HCT116 (cell line): ENCODE data around the gene PRR12. TPM values are rescaled to one million over a fixed set of nuclear protein-coding genes. Genes with fewer than 3 reads are reported as not detected.

Source experiments
- ATAC-seq: fragments of 200-7000 bp; cut with Tn5 transposase; 2 replicates; pipeline ENCODE4 v1.9.1; 2020; ENCODE audit warnings: mild to moderate bottlenecking, moderate library complexity
- BruUV-seq: library from RNA; stranded (reverse); fragments of 400-500 nt; replicated peaks from 2 replicates; lab custom pipeline; 2021; lab: Mats Ljungman, UMichigan
- CTCF ChIA-PET: fragments of 300-600 bp; sonication (Branson Sonifier 250); formaldehyde crosslinking; loops from one replicate; lab custom pipeline; 2021; ENCODE audit warnings: antibody characterized with exemption; lab: Charles Lee
- POLR2A ChIA-PET: fragments of 300-600, 350-600 bp; sonication (Branson Sonifier 250); formaldehyde crosslinking; loops from one replicate; lab custom pipeline; 2021; ENCODE audit warnings: antibody characterized with exemption; lab: Charles Lee
- RAD21 ChIA-PET, 2 experiments: fragments of 300-600 bp; sonication (Branson Sonifier 250); formaldehyde crosslinking; loops; one replicate each; lab custom pipeline; 2023; ENCODE audit warnings: low total read pairs in 2 of 2; ENCODE audit not compliant: uncharacterized antibody in 2 of 2, unreplicated experiment in 2 of 2, low non-redundant PET in 1 of 2; lab: Charles Lee
- DNase-seq: peaks from one replicate; pipeline ENCODE4 v3.0.0-alpha.2; 2010; ENCODE audit warnings: low read depth, low spot score
- H2AFZ ChIP-seq: fragments of 200-600 bp; shearing (Covaris generic), sonication (generic); 2 replicates; pipeline ENCODE4 v1.6.1; 2017; ENCODE audit warnings: low read depth, mixed run types, mixed read lengths, antibody characterized with exemption, low read length; ENCODE audit not compliant: poor library complexity, severe bottlenecking
- H3K27ac ChIP-seq: 2 replicates; pipeline ENCODE4 v1.5.1; 2012; ENCODE audit warnings: low read depth, low read length
- H3K27me3 ChIP-seq: fragments of 200-600 bp; sonication (generic); 2 replicates; pipeline ENCODE4 v1.6.1; 2016; ENCODE audit warnings: mixed run types, low read length, mixed read lengths; ENCODE audit not compliant: insufficient read depth
- H3K36me3 ChIP-seq, 2 experiments: fragments of 200-500 bp in 1 of 2; fragments of 200-600 bp in 1 of 2; sonication (Bioruptor generic) in 1 of 2; sonication (generic) in 1 of 2; 2 replicates each; pipeline versions ENCODE4 v1.5.1 to v1.6.1; 2014 to 2016; ENCODE audit warnings: low read length in 2 of 2, inconsistent platforms in 1 of 2, mixed read lengths in 1 of 2, mixed run types in 1 of 2; ENCODE audit not compliant: insufficient read depth in 2 of 2, control insufficient read depth in 1 of 2
- H3K4me1 ChIP-seq, 2 experiments: fragments of 200-600 bp in 1 of 2; sonication (generic) in 1 of 2; 2 replicates each; pipeline versions ENCODE4 v1.5.1 to v1.6.1; 2012 to 2017; ENCODE audit warnings: low read length in 2 of 2, inconsistent platforms in 1 of 2, mild to moderate bottlenecking in 1 of 2, mixed read lengths in 1 of 2, mixed run types in 1 of 2, moderate library complexity in 1 of 2; ENCODE audit not compliant: insufficient read depth in 2 of 2, control insufficient read depth in 1 of 2
- H3K4me2 ChIP-seq: fragments of 200-600 bp; sonication (generic); 2 replicates; pipeline ENCODE4 v1.6.1; 2017; ENCODE audit warnings: mixed run types, low read length, mixed read lengths
- H3K4me3 ChIP-seq, 2 experiments: fragments of 200-600 bp in 1 of 2; sonication (generic) in 1 of 2; replicated peaks in 1 of 2; 2 replicates each; pipeline ENCODE4 v1.5.1; 2011 to 2016; ENCODE audit warnings: low read length in 2 of 2, control low read depth in 1 of 2, low read depth in 1 of 2, mild to moderate bottlenecking in 1 of 2, mixed read lengths in 1 of 2, mixed run types in 1 of 2
- H3K79me2 ChIP-seq: fragments of 200-600 bp; sonication (generic); 2 replicates; pipeline ENCODE4 v1.6.1; 2017; ENCODE audit warnings: mild to moderate bottlenecking, mixed run types, low read length, moderate library complexity, mixed read lengths; ENCODE audit not compliant: insufficient read depth
- H3K9ac ChIP-seq: fragments of 200-600 bp; sonication (generic); 2 replicates; pipeline ENCODE4 v1.6.1; 2016; ENCODE audit warnings: low read length, mixed read lengths
- H3K9me2 ChIP-seq: fragments of 200-600 bp; sonication (generic), shearing (Covaris generic); 2 replicates; pipeline ENCODE4 v1.6.1; 2017; ENCODE audit warnings: mixed run types, mild to moderate bottlenecking, moderate library complexity; ENCODE audit not compliant: insufficient read depth
- H3K9me3 ChIP-seq, 2 experiments: fragments of 200-500 bp in 1 of 2; fragments of 200-600 bp in 1 of 2; sonication (Bioruptor generic) in 1 of 2; sonication (generic) in 1 of 2; 2 replicates each; pipeline ENCODE4 v1.6.1; 2014 to 2017; ENCODE audit warnings: low read length in 2 of 2, mixed read lengths in 2 of 2, inconsistent platforms in 1 of 2, low read depth in 1 of 2, mild to moderate bottlenecking in 1 of 2, mixed run types in 1 of 2, moderate library complexity in 1 of 2; ENCODE audit not compliant: control insufficient read depth in 1 of 2, insufficient read depth in 1 of 2
- H4K20me1 ChIP-seq: fragments of 200-600 bp; sonication (generic), shearing (Covaris generic); 2 replicates; pipeline ENCODE4 v1.6.1; 2017; ENCODE audit warnings: mixed run types, mild to moderate bottlenecking, moderate library complexity; ENCODE audit not compliant: insufficient read depth
- CBX3 ChIP-seq: IDR thresholded peaks from 2 replicates; pipeline ENCODE4 v1.6.1; 2012; ENCODE audit warnings: low read depth
- EZH2 ChIP-seq: fragments of 200-600 bp; sonication (generic); IDR thresholded peaks from 2 replicates; pipeline ENCODE4 v1.6.1; 2017; ENCODE audit warnings: antibody characterized with exemption, mixed run types
- RAD21 ChIP-seq: IDR thresholded peaks from 2 replicates; pipeline ENCODE4 v1.6.1; 2012; ENCODE audit warnings: low read depth, mild to moderate bottlenecking
- SP1 ChIP-seq: IDR thresholded peaks from 2 replicates; pipeline ENCODE4 v1.6.1; 2012; ENCODE audit warnings: low read depth
- ZBTB33 ChIP-seq: IDR thresholded peaks from 2 replicates; pipeline ENCODE4 v1.6.1; 2011; ENCODE audit warnings: mild to moderate bottlenecking, low read length, moderate library complexity; ENCODE audit not compliant: insufficient replicate concordance; ENCODE audit errors: extremely low read depth
- ZNF274 ChIP-seq: fragments of 200-500 bp; sonication (Bioruptor generic); IDR thresholded peaks from 2 replicates; pipeline ENCODE4 v1.6.1; 2014; ENCODE audit warnings: mild to moderate bottlenecking, low read depth, low read length, inconsistent platforms
- intact Hi-C: fragments of 100-400 bp; cut with micrococcal nuclease; formaldehyde crosslinking; loops from 2 replicates; pipeline ENCODE4 v1.10.0; 2022
- total RNA-seq: library from RNA; stranded (reverse); gene quantifications from one replicate; pipeline ENCODE4 v1.2.1, GENCODE V29; 2021; ENCODE audit not compliant: unreplicated experiment

Gene PRR12
- total RNA-seq, 1 experiment from 2014 or later = 26.9 TPM

GRCh38 chr19:49626226-49626625 lies 35.2 kb downstream of the PRR12 start:
- H3K36me3 ChIP-seq = peaks cover 0 to 9% of the 10 kb centered on the region in 2 experiments; a peak in 1 of 4 replicates
- ATAC-seq (no peak), DNase-seq (no peak)
- H2AFZ ChIP-seq = no peak overlapping the region
- no peak for TF ChIP-seq ZBTB33
- no peak for TF ChIP-seq RAD21
- no peak overlapping the region for H3K4me2 ChIP-seq
- H3K27me3 ChIP-seq = no peaks in the 10 kb centered on the region
- no peaks in the 10 kb centered on the region for H3K9me3 ChIP-seq
- H3K79me2 ChIP-seq = no peaks in the 10 kb centered on the region
- no peak overlapping the region for H3K4me3 ChIP-seq
- no peaks in the 10 kb centered on the region for H3K4me1 ChIP-seq
- H3K9ac ChIP-seq = no peak overlapping the region
- H4K20me1 ChIP-seq = no peaks in the 10 kb centered on the region
- BruUV-seq = no TSS peak
- intact Hi-C loops = no loop called here
- POLR2A ChIA-PET = no interaction called here
- CTCF ChIA-PET = no interaction called here
- no peaks in the 10 kb centered on the region for H3K9me2 ChIP-seq
- H3K27ac ChIP-seq = no peak overlapping the region
- RAD21 ChIA-PET = no interaction called here

GRCh38 chr19:49629659-49630058 lies 38.7 kb downstream of the PRR12 start:
- RAD21 ChIA-PET = no interaction called here
- Histone ChIP-seq H3K9me3 (no peaks in the 10 kb centered on the region), H3K79me2 (no peaks in the 10 kb centered on the region), H3K4me2 (no peak overlapping the region), H3K27me3 (no peaks in the 10 kb centered on the region), H3K9ac (no peak overlapping the region), H3K9me2 (no peaks in the 10 kb centered on the region), H3K4me3 (no peak overlapping the region), H2AFZ (no peak overlapping the region), H3K36me3 (peaks cover 0 to 2% of the 10 kb centered on the region in 2 experiments; a peak in 1 of 4 replicates), H4K20me1 (no peaks in the 10 kb centered on the region), H3K4me1 (peaks cover 3 to 8% of the 10 kb centered on the region in 2 experiments; a peak in 2 of 4 replicates), H3K27ac (no peak overlapping the region)
- DNase-seq (no peak), ATAC-seq (no peak)
- CTCF ChIA-PET = no interaction called here
- POLR2A ChIA-PET = interaction anchor here (2.9 kb wide), 1 partner anchor 11 kb away, joined by 13 read pairs; the partner anchor contains the start of gene RRAS
- TF ChIP-seq SP1 (no peak), EZH2 (no peak), CBX3 (no peak), ZNF274 (no peak)
- no TSS peak for BruUV-seq
- intact Hi-C loops = no loop called here
